GM12878 (cell line): ENCODE results near the gene P2RX6. TPM values are rescaled to one million over a fixed set of nuclear protein-coding genes. Genes with fewer than 3 reads are reported as not detected.

Experiments
- CHD2 ChIP-seq: IDR thresholded peaks from 2 replicates; pipeline ENCODE4 v1.6.1; 2011; ENCODE audit warnings: low read depth, low read length, improper control_type of control experiment, borderline replicate concordance
- JUNB ChIP-seq: IDR thresholded peaks from 2 replicates; pipeline ENCODE4 v1.6.1; 2016; ENCODE audit warnings: antibody characterized with exemption, mild to moderate bottlenecking
- LARP7 ChIP-seq: fragments of 450-650 bp; IDR thresholded peaks from 2 replicates; pipeline ENCODE4 v1.6.1; 2017; ENCODE audit warnings: mild to moderate bottlenecking
- NR2F1 ChIP-seq: fragments of 450-650 bp; conservative IDR thresholded peaks from 2 replicates; pipeline ENCODE4 v1.6.1; 2017; ENCODE audit warnings: mild to moderate bottlenecking
- PAX8 ChIP-seq: fragments of 450-650 bp; IDR thresholded peaks from 2 replicates; pipeline ENCODE4 v1.6.1; 2017; ENCODE audit warnings: mild to moderate bottlenecking, moderate library complexity
- RAD51 ChIP-seq: fragments of 450-650 bp; IDR thresholded peaks from 2 replicates; pipeline ENCODE4 v1.6.1; 2016; ENCODE audit warnings: moderate library complexity, mild to moderate bottlenecking, inconsistent platforms
- RUNX3 ChIP-seq: IDR thresholded peaks from 2 replicates; pipeline ENCODE4 v1.6.1; 2012; ENCODE audit warnings: low read length, inconsistent platforms
- SMAD5 ChIP-seq: IDR thresholded peaks from 2 replicates; pipeline ENCODE4 v1.6.1; 2016; ENCODE audit warnings: antibody characterized with exemption, low read depth
- TCF12 ChIP-seq: IDR thresholded peaks from 2 replicates; pipeline ENCODE4 v1.6.1; 2011; ENCODE audit warnings: low read depth, mild to moderate bottlenecking, low read length
- polyA plus RNA-seq, 11 experiments: library from polyadenylated mRNA; depleted of rRNA in 4 of 11; unstranded in 6 of 11; stranded (reverse) in 5 of 11; fragments of >200 nt; fragmentation: Nextera tagmentation in 4 of 11; fragmentation: Illumina TruSeq in 1 of 11; extraction: Ambion mirVana in 4 of 11; extraction: Trizol in 1 of 11; gene quantifications; 1 replicate in 1 of 11; 2 replicates in 10 of 11; pipeline versions ENCODE4 v1.2.1 to v1.2.3, GENCODE V29; 2011 to 2016; ENCODE audit warnings: inconsistent platforms in 2 of 11, missing spikeins in 2 of 11, low read depth in 1 of 11
- total RNA-seq, 4 experiments: library from RNA; depleted of rRNA in 3 of 4; stranded (reverse); fragments of >200 nt in 3 of 4; fragmentation: Illumina TruSeq in 1 of 4; extraction: Trizol in 1 of 4; gene quantifications; 2 replicates each; pipeline versions ENCODE4 v1.2.1 to v1.2.3, GENCODE V29; 2013 to 2021
- TF ChIP-seq, protein P1 (sequence below): fragments of 150-350 bp; IDR thresholded peaks from 2 replicates; pipeline ENCODE4 v1.6.1; 2016; ENCODE audit warnings: low read depth, low read length

P2RX6 gene
- total and polyA plus RNA-seq, 10 of the 15 experiments (the other 5 are each of a cell fraction or from before 2014, with no cell fraction given) = 0.03 to 0.21 (median 0.07) TPM; not detected in 5

DNA sequence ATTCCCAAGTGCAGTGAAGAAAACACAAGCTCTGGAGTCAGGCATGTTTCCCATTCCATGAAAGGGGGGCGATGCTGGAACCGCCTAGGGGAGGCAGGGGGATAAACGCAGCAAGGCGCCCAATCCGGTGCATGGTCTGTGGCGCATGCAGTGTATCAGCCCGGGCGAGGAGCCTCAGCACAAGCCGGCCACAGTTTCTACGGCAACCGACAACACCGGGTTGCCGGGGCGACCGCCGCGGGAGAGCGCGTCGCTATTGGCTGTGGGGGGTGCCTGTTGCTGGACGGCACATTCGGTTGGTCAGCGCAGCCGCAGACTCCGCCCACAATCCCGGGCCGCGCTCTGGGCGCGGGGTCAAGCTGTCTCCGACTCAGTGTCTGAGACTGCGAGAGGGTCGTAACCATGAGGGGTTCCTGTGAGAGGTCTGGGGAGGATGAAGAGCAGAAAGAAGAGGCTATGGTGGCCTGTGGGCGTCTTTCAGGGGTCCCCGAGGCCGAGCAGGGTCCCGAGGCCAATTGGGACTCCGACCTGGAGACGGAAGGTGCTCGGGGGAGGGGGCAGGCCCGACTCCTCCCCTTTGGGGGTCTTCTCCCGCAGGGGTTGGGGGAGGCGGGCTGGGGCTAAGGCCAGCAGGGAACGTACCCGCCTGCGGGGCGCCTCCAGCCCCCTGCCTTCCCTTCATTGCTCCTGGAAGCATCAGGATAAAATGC, 30.8 kb downstream of the P2RX6 start, which contains the start of gene LRRC74B (continued):
- TF ChIP-seq, protein P1, sequence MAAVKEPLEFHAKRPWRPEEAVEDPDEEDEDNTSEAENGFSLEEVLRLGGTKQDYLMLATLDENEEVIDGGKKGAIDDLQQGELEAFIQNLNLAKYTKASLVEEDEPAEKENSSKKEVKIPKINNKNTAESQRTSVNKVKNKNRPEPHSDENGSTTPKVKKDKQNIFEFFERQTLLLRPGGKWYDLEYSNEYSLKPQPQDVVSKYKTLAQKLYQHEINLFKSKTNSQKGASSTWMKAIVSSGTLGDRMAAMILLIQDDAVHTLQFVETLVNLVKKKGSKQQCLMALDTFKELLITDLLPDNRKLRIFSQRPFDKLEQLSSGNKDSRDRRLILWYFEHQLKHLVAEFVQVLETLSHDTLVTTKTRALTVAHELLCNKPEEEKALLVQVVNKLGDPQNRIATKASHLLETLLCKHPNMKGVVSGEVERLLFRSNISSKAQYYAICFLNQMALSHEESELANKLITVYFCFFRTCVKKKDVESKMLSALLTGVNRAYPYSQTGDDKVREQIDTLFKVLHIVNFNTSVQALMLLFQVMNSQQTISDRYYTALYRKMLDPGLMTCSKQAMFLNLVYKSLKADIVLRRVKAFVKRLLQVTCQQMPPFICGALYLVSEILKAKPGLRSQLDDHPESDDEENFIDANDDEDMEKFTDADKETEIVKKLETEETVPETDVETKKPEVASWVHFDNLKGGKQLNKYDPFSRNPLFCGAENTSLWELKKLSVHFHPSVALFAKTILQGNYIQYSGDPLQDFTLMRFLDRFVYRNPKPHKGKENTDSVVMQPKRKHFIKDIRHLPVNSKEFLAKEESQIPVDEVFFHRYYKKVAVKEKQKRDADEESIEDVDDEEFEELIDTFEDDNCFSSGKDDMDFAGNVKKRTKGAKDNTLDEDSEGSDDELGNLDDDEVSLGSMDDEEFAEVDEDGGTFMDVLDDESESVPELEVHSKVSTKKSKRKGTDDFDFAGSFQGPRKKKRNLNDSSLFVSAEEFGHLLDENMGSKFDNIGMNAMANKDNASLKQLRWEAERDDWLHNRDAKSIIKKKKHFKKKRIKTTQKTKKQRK = no peak
- peak; percentile 67 for TF ChIP-seq RUNX3
- TF ChIP-seq JUNB = no peak
- TF ChIP-seq NR2F1 = peak; percentile 27; the same call in 1 of the 2 replicates
- TF ChIP-seq CHD2 = peak; percentile 81
- TF ChIP-seq SMAD5 = no peak
- TF ChIP-seq TCF12 = no peak
- no peak for TF ChIP-seq RAD51
- TF ChIP-seq LARP7 = peak; percentile 72; the same call in 1 of the 2 replicates
- no peak for TF ChIP-seq PAX8
